ENCODE results near the gene TRAF3.

The TRAF3 gene

GRCh38 chr14:102908766-102909455 is 131.7 kb downstream of the TRAF3 start:
- DNase-seq (ENCODE audit: low spot score): peak; percentile 37

GRCh38 chr14:102909462-102909861 is 132.2 kb downstream of the TRAF3 start:
- peak; percentile 43 for DNase-seq (ENCODE audit: low spot score)

- DNase-seq (ENCODE audit: low spot score): no peak
Observed at GRCh38 chr14:102909911-102910310, 132.7 kb downstream of the TRAF3 start.

- no peak for DNase-seq (ENCODE audit: low spot score)
Observed at GRCh38 chr14:102910442-102910841, 133.2 kb downstream of the TRAF3 start.

GRCh38 chr14:102911541-102911951 is 134.3 kb downstream of the TRAF3 start:
- peak; percentile 39 for DNase-seq (ENCODE audit: low spot score)

GRCh38 chr14:102911991-102912761 is 134.9 kb downstream of the TRAF3 start:
- DNase-seq (ENCODE audit: low spot score): peak; percentile 44

GRCh38 chr14:102913341-102914211 is 136.3 kb downstream of the TRAF3 start:
- peak; percentile 46 for DNase-seq (ENCODE audit: low spot score)

GRCh38 chr14:102914474-102915291 is 137.4 kb downstream of the TRAF3 start:
- DNase-seq (ENCODE audit: low spot score): peak; percentile 43

GRCh38 chr14:102915292-102916110 is 138.3 kb downstream of the TRAF3 start:
- DNase-seq (ENCODE audit: low spot score): no peak

GRCh38 chr14:102916347-102917055 is 139.3 kb downstream of the TRAF3 start:
- no peak for DNase-seq (ENCODE audit: low spot score)

- DNase-seq (ENCODE audit: low spot score): no peak
Observed at GRCh38 chr14:102917056-102917385, 139.8 kb downstream of the TRAF3 start.

GRCh38 chr14:102917469-102918211 is 140.4 kb downstream of the TRAF3 start:
- peak; percentile 86 for DNase-seq (ENCODE audit: low spot score)

GRCh38 chr14:102918438-102918837 is 141.2 kb downstream of the TRAF3 start:
- DNase-seq (ENCODE audit: low spot score): no peak

- DNase-seq (ENCODE audit: low spot score): no peak
Observed at GRCh38 chr14:102920273-102920997, 143.2 kb downstream of the TRAF3 start.

GRCh38 chr14:102920998-102921304 is 143.7 kb downstream of the TRAF3 start:
- no peak for DNase-seq (ENCODE audit: low spot score)

- no peak for DNase-seq (ENCODE audit: low spot score)
Observed at GRCh38 chr14:102922490-102923200, 145.4 kb downstream of the TRAF3 start, which contains the start of gene AMN. Gene AMN (plus strand): TSS chr14:102922663. CDS start chr14:102922689, 26 bp downstream.

- no peak for DNase-seq (ENCODE audit: low spot score)
Observed at GRCh38 chr14:102923201-102923924, 146.1 kb downstream of the TRAF3 start.

Measured in ecto neural progenitor cell (in vitro differentiated cells).